Measurements from ENCODE around the gene KNL1.

DNA sequence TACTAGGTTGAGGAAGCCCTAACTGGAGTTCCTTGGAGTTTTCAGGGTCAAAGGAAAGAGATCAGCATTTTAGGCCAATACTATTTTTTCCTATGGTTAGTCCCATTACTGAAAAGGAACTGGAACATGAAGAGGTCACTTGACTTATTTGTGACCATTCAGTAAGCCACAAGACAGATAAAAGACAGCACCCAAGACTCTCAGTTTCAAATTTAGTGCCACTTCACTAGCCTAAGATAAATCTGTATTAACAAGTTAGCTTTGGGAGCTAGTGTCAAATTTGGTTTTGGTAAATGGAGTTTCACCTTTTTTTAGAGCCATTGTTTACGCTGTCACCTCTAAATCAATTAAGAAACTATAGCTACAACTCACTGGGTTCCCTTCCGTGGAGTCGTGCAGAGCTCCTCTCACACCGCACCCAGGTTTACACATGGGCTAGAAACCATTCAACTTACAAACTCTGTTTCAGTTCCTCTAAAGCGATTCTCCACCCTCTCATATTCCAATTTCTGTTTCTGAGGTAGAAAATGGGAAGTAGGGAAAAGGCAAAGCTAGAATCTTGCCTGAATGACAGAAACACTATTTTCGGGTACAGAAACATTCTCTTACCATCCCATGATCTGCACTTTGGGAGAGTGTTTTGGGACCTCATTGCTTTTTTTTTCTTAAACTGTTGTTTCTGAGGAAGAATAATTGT is 43.6 kb upstream of the KNL1 start:
- TF ChIP-seq, protein P1, sequence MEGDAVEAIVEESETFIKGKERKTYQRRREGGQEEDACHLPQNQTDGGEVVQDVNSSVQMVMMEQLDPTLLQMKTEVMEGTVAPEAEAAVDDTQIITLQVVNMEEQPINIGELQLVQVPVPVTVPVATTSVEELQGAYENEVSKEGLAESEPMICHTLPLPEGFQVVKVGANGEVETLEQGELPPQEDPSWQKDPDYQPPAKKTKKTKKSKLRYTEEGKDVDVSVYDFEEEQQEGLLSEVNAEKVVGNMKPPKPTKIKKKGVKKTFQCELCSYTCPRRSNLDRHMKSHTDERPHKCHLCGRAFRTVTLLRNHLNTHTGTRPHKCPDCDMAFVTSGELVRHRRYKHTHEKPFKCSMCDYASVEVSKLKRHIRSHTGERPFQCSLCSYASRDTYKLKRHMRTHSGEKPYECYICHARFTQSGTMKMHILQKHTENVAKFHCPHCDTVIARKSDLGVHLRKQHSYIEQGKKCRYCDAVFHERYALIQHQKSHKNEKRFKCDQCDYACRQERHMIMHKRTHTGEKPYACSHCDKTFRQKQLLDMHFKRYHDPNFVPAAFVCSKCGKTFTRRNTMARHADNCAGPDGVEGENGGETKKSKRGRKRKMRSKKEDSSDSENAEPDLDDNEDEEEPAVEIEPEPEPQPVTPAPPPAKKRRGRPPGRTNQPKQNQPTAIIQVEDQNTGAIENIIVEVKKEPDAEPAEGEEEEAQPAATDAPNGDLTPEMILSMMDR (IDR thresholded peaks at IDR 0.05; ENCODE audit: extremely low read depth in 1 of 2, insufficient read depth in 1 of 2, low read depth in 1 of 2, low read length in 2 of 2): no peak
- TF ChIP-seq EZH2 (IDR thresholded peaks at IDR 0.05; ENCODE audit: borderline replicate concordance, low read depth, low read length, severe bottlenecking) (no peak), POLR2AphosphoS5 (IDR thresholded peaks at IDR 0.05; ENCODE audit: insufficient read depth, low read depth, low read length) (no peak), POLR2A (IDR thresholded peaks at IDR 0.05; ENCODE audit: low read depth, low read length) (no peak), FOS (IDR thresholded peaks at IDR 0.05; ENCODE audit: borderline replicate concordance, insufficient read depth, low read length) (no peak), MYC (IDR thresholded peaks at IDR 0.05; ENCODE audit: low read depth, low read length) (no peak), JUN (IDR thresholded peaks at IDR 0.05; ENCODE audit: borderline replicate concordance, insufficient read depth, insufficient read length, low read depth) (no peak)
- TF ChIP-seq, protein P2, sequence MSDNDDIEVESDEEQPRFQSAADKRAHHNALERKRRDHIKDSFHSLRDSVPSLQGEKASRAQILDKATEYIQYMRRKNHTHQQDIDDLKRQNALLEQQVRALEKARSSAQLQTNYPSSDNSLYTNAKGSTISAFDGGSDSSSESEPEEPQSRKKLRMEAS (IDR thresholded peaks at IDR 0.05; ENCODE audit: insufficient read depth, insufficient read length): no peak

Data from endothelial cell of umbilical vein (primary cell).